Ishikawa (cell line): ENCODE results near the gene PTPRN2.

Source experiments
- CEBPB ChIP-seq: IDR thresholded peaks from 2 replicates; pipeline ENCODE4 v1.6.1; 2012
- CREB1 ChIP-seq: IDR thresholded peaks from 2 replicates; pipeline ENCODE4 v1.6.1; 2012; ENCODE audit warnings: low read depth
- EGR1 ChIP-seq: IDR thresholded peaks from 2 replicates; pipeline ENCODE4 v1.6.1; 2012
- EP300 ChIP-seq: IDR thresholded peaks from 2 replicates; pipeline ENCODE4 v1.6.1; 2012; ENCODE audit warnings: borderline replicate concordance
- FOXM1 ChIP-seq: IDR thresholded peaks from 2 replicates; pipeline ENCODE4 v1.6.1; 2012; ENCODE audit warnings: low read depth, borderline replicate concordance
- NFIC ChIP-seq: IDR thresholded peaks from 2 replicates; pipeline ENCODE4 v1.6.1; 2012
- RAD21 ChIP-seq: IDR thresholded peaks from 2 replicates; pipeline ENCODE4 v1.6.1; 2012; ENCODE audit warnings: low read depth
- TAF1 ChIP-seq: IDR thresholded peaks from 2 replicates; pipeline ENCODE4 v1.6.1; 2012; ENCODE audit warnings: low read depth, mild to moderate bottlenecking
- TCF12 ChIP-seq: IDR thresholded peaks from 2 replicates; pipeline ENCODE4 v1.6.1; 2012; ENCODE audit warnings: low read depth
- TEAD4 ChIP-seq: IDR thresholded peaks from 2 replicates; pipeline ENCODE4 v1.6.1; 2012
- YY1 ChIP-seq: IDR thresholded peaks from 2 replicates; pipeline ENCODE4 v1.6.1; 2012; ENCODE audit warnings: low read depth
- ZBTB7A ChIP-seq: IDR thresholded peaks from 2 replicates; pipeline ENCODE4 v1.6.1; 2012; ENCODE audit warnings: low read depth
- TF ChIP-seq, protein P1 (sequence below): IDR thresholded peaks from 2 replicates; pipeline ENCODE4 v1.6.1; 2012; ENCODE audit warnings: low read depth, mild to moderate bottlenecking
- TF ChIP-seq, protein P2 (sequence below): IDR thresholded peaks from 2 replicates; pipeline ENCODE4 v1.6.1; 2012
- TF ChIP-seq, protein P3 (sequence below): IDR thresholded peaks from 2 replicates; pipeline ENCODE4 v1.6.1; 2012

PTPRN2 gene

DNA sequence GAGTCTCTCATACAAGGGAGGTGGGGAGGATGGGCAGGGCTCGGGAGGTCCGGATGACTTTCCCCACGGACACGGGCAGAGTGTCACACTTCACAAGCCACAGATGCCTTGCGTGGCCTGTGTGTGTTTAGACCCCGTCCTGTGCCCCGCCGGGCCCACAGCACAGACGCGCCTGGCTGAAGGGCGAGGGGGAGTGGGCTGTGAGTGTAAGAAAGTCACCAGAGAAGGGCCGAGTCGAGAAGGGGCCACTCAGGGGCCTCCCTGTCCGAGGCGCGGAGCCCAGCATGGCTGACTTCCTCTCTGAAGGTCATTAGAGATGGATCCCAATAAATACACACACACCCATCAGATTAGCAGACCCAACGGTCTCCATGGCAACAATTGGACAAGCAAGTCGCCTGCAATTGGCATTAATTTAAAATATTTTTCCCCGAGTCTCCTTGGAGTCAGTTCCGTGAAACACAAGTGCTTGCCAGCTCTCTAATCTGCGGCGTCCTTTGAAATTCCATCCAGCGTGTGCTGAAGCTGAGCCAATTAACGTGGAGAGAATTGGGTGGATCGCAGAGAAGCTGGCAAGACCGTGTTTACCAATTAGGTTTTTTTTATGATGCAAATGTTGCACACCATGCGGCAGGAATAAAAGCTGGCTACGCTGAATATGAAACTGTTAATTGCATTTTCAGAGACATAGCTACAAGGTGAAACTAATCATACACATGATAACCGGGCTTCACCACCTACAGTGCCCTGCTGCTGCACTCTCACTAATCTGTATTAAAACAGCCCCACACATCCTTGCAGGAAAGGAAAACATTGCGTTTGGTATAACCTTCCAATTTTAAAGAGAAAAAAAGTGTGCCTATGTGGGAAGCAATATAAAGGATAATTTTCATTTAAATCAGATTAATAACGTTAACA lies 571.2 kb downstream of the PTPRN2 start:
- TF ChIP-seq FOXM1: no peak
- no peak for TF ChIP-seq TCF12
- TF ChIP-seq CREB1: no peak

DNA sequence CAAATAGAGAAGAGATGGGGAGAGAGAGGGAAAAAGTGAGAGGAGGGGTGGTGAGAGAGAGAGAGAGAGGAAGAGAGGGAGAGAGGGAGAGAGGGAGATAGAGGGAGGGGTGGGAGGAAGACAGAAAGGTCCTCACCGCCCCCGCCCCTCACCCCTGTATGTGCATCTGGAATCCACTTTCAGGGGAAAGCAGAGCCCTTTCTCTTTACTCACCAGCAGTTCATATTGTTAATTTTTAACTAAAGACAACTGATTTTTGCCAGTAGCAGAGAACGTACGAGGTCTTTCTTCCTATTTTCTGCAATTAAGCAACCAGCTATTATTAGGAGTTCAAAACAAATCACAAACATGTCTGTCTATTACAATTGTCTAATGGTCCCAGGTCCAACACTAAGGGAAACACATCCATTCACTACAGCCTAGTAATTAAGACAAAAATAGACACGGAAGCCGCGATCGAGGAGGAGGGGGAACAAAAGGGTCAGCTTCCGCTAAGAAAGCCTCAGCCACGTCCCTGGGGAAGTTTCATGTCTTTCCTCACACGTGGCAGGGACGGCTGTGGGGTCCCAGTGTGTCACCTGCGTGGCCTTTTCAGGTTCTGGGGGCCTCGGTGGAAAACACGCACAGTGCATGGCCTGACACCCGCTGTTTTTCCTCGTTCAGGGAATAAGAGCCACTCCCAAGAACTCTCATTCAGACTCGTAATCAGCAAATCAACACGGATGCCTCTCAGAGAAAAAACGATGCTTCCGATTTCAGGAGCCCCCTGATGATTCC lies 572.0 kb downstream of the PTPRN2 start:
- no peak for TF ChIP-seq CEBPB
- no peak for TF ChIP-seq TEAD4

DNA sequence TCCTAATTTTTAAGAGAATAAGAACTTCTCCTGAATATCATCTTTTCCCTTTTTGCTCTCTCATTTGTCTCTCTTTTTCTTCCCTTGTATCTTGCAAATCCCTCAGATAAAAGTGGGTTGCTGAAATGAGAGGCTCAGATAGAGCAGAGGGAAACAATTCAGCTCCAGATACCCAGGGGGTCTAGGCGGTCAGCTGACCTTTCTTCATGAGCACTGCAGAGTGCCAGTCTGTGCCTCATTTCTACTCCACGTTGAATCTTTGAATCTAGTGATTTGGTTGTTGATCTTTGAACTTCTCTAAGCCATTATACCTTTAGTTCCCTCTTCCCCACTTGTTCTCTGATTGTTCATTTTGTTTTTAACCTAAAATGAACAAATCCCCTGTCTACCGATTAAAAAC lies 572.6 kb downstream of the PTPRN2 start:
- TF ChIP-seq TAF1: no peak
- TF ChIP-seq CEBPB: no peak
- no peak for TF ChIP-seq RAD21

DNA sequence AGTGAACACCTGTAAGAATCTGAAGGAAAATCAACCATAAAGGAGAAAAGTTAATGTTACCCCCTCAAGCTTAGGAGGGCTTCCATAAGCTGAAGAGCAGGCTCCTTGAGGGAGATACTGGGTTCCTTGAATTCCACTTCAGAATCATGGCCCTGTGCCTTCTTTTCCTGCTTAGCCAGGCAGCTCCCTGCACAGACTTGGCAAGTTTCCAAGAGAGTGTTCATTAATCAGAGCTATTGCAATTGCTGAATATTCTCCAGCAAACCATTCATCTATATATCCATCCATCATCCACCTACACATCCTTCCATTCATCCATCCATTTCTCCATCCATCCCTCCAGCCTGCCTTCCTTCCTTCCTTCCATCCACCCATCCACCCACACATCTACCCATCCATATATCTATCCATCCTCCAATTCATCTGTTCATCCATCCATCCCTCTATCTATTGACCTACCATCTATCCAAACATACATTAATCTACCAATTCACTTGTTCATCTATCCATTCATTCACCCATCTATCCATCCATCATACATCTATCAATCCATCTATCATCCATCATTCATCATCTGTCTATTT lies 574.4 kb downstream of the PTPRN2 start:
- TF ChIP-seq NFIC (no peak), CREB1 (no peak), TEAD4 (no peak), EP300 (no peak), ZBTB7A (no peak), FOXM1 (no peak), YY1 (no peak), TCF12 (no peak), TAF1 (no peak), CEBPB (no peak), EGR1 (no peak), RAD21 (no peak)
- TF ChIP-seq, protein P1, sequence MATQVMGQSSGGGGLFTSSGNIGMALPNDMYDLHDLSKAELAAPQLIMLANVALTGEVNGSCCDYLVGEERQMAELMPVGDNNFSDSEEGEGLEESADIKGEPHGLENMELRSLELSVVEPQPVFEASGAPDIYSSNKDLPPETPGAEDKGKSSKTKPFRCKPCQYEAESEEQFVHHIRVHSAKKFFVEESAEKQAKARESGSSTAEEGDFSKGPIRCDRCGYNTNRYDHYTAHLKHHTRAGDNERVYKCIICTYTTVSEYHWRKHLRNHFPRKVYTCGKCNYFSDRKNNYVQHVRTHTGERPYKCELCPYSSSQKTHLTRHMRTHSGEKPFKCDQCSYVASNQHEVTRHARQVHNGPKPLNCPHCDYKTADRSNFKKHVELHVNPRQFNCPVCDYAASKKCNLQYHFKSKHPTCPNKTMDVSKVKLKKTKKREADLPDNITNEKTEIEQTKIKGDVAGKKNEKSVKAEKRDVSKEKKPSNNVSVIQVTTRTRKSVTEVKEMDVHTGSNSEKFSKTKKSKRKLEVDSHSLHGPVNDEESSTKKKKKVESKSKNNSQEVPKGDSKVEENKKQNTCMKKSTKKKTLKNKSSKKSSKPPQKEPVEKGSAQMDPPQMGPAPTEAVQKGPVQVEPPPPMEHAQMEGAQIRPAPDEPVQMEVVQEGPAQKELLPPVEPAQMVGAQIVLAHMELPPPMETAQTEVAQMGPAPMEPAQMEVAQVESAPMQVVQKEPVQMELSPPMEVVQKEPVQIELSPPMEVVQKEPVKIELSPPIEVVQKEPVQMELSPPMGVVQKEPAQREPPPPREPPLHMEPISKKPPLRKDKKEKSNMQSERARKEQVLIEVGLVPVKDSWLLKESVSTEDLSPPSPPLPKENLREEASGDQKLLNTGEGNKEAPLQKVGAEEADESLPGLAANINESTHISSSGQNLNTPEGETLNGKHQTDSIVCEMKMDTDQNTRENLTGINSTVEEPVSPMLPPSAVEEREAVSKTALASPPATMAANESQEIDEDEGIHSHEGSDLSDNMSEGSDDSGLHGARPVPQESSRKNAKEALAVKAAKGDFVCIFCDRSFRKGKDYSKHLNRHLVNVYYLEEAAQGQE: no peak
- TF ChIP-seq, protein P2, sequence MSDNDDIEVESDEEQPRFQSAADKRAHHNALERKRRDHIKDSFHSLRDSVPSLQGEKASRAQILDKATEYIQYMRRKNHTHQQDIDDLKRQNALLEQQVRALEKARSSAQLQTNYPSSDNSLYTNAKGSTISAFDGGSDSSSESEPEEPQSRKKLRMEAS: no peak
- TF ChIP-seq, protein P3, sequence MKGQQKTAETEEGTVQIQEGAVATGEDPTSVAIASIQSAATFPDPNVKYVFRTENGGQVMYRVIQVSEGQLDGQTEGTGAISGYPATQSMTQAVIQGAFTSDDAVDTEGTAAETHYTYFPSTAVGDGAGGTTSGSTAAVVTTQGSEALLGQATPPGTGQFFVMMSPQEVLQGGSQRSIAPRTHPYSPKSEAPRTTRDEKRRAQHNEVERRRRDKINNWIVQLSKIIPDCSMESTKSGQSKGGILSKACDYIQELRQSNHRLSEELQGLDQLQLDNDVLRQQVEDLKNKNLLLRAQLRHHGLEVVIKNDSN: no peak

DNA sequence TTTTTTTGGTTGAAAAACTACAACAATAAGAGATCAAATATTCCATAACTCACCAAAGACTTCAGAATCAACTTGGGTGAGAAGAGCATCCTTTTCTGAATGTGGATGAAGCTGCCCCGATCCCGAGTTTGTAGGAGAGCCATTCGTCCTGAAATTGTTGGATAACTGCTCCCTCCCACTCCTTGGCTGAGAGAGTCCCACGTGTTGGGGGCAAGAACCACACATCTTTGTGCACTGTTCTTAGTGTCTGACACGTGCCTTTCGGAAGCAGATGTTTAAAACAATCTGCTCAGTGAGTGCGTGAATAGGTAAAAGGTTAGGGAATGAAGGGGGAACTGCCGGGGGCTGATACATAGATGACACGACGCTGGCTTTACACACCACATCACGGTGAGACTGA lies 575.7 kb downstream of the PTPRN2 start:
- TF ChIP-seq, protein P3: no peak
- no peak for TF ChIP-seq NFIC
- no peak for TF ChIP-seq YY1
- no peak for TF ChIP-seq FOXM1
- no peak for TF ChIP-seq ZBTB7A

DNA sequence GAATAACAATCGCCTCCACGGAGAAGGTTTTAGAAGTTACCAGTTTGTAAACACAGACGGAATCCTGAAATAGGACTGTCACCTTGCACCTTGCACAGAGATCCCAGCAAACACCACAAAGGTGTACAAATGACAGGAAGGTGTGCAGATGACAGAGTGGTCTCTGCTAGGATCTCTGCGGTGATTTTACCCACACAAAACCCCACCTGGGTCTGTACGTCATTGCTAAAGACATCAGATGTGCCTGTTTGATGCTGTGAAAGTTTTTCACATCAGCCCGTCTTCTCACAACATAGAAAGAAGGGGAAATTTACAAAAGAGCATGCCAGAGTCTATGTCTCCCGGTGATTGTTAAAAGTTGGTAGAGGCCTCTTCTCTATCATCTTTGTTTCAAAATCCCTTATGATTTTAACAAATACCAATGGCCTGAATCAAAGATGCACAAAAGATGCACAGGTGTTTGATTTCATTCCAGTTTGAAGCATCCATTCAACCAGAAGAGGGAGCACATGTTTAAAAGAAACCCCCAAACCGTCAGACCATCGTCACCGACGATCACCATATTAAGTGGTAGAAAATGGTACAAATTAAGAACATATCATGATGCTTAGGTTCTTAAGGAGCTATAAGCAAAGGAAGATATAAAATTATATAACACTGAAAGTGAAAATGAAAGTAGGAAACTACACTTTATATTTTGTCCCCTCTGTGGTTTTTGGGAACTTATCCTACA lies 576.5 kb downstream of the PTPRN2 start:
- TF ChIP-seq, protein P3: no peak
- TF ChIP-seq EP300 (no peak), CEBPB (no peak), TCF12 (no peak), ZBTB7A (no peak), TEAD4 (no peak), FOXM1 (no peak), EGR1 (no peak), RAD21 (no peak), CREB1 (no peak), NFIC (no peak), YY1 (no peak), TAF1 (no peak)
- TF ChIP-seq, protein P1: no peak
- TF ChIP-seq, protein P2: no peak
